Right atrium auricular region (tissue), 2 donors: ENCODE data around the gene KCTD16. TPM values are rescaled to one million over a fixed set of nuclear protein-coding genes. Genes with fewer than 3 reads are reported as not detected.

Experiments
- DNase-seq: peaks from one replicate; pipeline ENCODE4 v3.0.0-alpha.2; 2019; ENCODE audit warnings: low spot score
- H3K27ac ChIP-seq, 2 donors: fragments of 200-600 bp; sonication (generic); 1 replicate in 1 of 2; 2 replicates in 1 of 2; pipeline ENCODE4 v1.5.1; 2016 to 2019
- H3K27me3 ChIP-seq, 2 donors: fragments of 200-600 bp; sonication (generic); one replicate each; pipeline versions ENCODE4 v1.5.1 to v1.6.0; 2017 to 2019
- H3K36me3 ChIP-seq: fragments of 200-600 bp; sonication (generic); one replicate; pipeline ENCODE4 v1.5.1; 2016
- H3K4me1 ChIP-seq, 2 donors: fragments of 200-600 bp; sonication (generic); one replicate each; pipeline versions ENCODE4 v1.5.1 to v1.6.0; 2017 to 2019
- H3K4me3 ChIP-seq, 2 donors: fragments of 200-600 bp; sonication (generic); 1 replicate in 1 of 2; 2 replicates in 1 of 2; pipeline ENCODE4 v1.5.1; 2017 to 2019; ENCODE audit warnings: mild to moderate bottlenecking in 1 of 2, moderate library complexity in 1 of 2
- H3K9me3 ChIP-seq, 2 donors: fragments of 200-600 bp; sonication (generic); one replicate each; pipeline ENCODE4 v1.5.1; 2019
- CTCF ChIP-seq, 2 donors: fragments of 200-600 bp; sonication (generic); IDR thresholded peaks; one replicate each; pipeline ENCODE4 v1.5.1; 2019; ENCODE audit warnings: antibody characterized with exemption in 2 of 2
- total RNA-seq, 2 donors: library from RNA; depleted of rRNA; stranded (reverse); fragments of >200 nt; gene quantifications; one replicate each; pipeline ENCODE4 v1.1.0, GENCODE V29; 2016

KCTD16 gene
- total RNA-seq, 2 donors from 2014 or later, result 0.04 to 0.28 TPM

GRCh38 chr5:144485540-144485939 is 314.9 kb downstream of the KCTD16 start:
- H3K27ac ChIP-seq, result no peak overlapping the region
- H3K4me3 ChIP-seq, result no peak overlapping the region
- H3K36me3 ChIP-seq, result no peaks in the 10 kb centered on the region
- no peaks in the 10 kb centered on the region for H3K4me1 ChIP-seq
- peaks cover 0 to 10% of the 10 kb centered on the region in 2 donors for H3K9me3 ChIP-seq
- no peak for DNase-seq
- TF ChIP-seq CTCF (IDR thresholded peaks at IDR 0.05), result no peak
- H3K27me3 ChIP-seq, result no peaks in the 10 kb centered on the region

- Histone ChIP-seq H3K4me3 (no peak overlapping the region), H3K9me3 (peaks cover 0 to 13% of the 10 kb centered on the region in 2 donors), H3K27me3 (no peaks in the 10 kb centered on the region), H3K36me3 (no peaks in the 10 kb centered on the region), H3K27ac (no peak overlapping the region), H3K4me1 (no peaks in the 10 kb centered on the region)
- no peak for DNase-seq
- TF ChIP-seq CTCF (IDR thresholded peaks at IDR 0.05), result no peak
These were observed 316.5 kb downstream of the KCTD16 start for GRCh38 chr5:144487207-144487606.

- no peak for TF ChIP-seq CTCF (IDR thresholded peaks at IDR 0.05)
- Histone ChIP-seq H3K36me3 (no peaks in the 10 kb centered on the region), H3K4me1 (no peaks in the 10 kb centered on the region), H3K4me3 (no peak overlapping the region), H3K9me3 (peaks cover 0 to 13% of the 10 kb centered on the region in 2 donors), H3K27me3 (no peaks in the 10 kb centered on the region), H3K27ac (no peak overlapping the region)
- no peak for DNase-seq
These were observed 317.1 kb downstream of the KCTD16 start for GRCh38 chr5:144487761-144488160.

GRCh38 chr5:144503123-144503522 is 332.4 kb downstream of the KCTD16 start:
- H3K4me1 ChIP-seq, result peaks cover 0 to 8% of the 10 kb centered on the region in 2 donors
- DNase-seq, result no peak
- H3K36me3 ChIP-seq, result no peaks in the 10 kb centered on the region
- no peaks in the 10 kb centered on the region for H3K9me3 ChIP-seq
- no peak overlapping the region for H3K4me3 ChIP-seq
- no peak overlapping the region for H3K27ac ChIP-seq
- no peaks in the 10 kb centered on the region for H3K27me3 ChIP-seq
- TF ChIP-seq CTCF (IDR thresholded peaks at IDR 0.05), result no peak

- Histone ChIP-seq H3K27me3 (no peaks in the 10 kb centered on the region), H3K36me3 (no peaks in the 10 kb centered on the region), H3K4me1 (peaks cover 0 to 8% of the 10 kb centered on the region in 2 donors), H3K9me3 (no peaks in the 10 kb centered on the region), H3K27ac (no peak overlapping the region), H3K4me3 (no peak overlapping the region)
- DNase-seq, result no peak
- TF ChIP-seq CTCF (IDR thresholded peaks at IDR 0.05), result no peak
These were observed 334.4 kb downstream of the KCTD16 start for GRCh38 chr5:144504929-144505577.
